DMS53 treated with DMSO at 0.1 percent for 48 hours (cell line): Measurements from ENCODE around the gene OR10A2.
"Not testable (repeated sequence)": the region's sequence is repeated elsewhere in the genome, so short reads cannot be mapped to it uniquely, and the experiment has no call there.

Experiments used
- DNase-seq: peaks from one replicate; lab custom pipeline; 2025; ENCODE audit not compliant: unreplicated experiment; lab: John Stamatoyannopoulos, UW

OR10A2 gene, protein sequence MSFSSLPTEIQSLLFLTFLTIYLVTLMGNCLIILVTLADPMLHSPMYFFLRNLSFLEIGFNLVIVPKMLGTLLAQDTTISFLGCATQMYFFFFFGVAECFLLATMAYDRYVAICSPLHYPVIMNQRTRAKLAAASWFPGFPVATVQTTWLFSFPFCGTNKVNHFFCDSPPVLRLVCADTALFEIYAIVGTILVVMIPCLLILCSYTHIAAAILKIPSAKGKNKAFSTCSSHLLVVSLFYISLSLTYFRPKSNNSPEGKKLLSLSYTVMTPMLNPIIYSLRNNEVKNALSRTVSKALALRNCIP

DNA sequence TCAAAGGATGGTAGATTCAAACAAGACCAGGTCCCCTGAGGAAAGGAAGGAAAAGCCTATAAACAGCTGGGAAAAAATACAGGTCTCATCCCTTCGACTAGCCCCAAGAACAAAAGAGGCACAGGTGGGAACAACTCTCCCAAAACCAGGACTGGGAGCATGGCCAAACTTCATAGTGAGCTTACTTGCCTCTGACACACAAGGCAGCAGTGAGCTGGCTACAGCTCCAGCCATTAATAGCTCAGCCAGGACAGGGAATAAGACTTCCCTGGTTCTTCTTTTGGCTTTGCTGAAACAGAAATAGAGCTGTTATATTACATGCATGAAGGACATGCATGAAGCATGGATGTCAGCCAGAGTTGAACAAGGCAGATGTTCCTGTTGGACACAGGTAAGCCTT lies at the start of gene OR10A2:
Gene OR10A2, plus strand, starts transcription at position 97 of the 400 bp plus-strand sequence. CDS start 6,698 bp downstream, outside the sequence.
- no peak for DNase-seq

DNA sequence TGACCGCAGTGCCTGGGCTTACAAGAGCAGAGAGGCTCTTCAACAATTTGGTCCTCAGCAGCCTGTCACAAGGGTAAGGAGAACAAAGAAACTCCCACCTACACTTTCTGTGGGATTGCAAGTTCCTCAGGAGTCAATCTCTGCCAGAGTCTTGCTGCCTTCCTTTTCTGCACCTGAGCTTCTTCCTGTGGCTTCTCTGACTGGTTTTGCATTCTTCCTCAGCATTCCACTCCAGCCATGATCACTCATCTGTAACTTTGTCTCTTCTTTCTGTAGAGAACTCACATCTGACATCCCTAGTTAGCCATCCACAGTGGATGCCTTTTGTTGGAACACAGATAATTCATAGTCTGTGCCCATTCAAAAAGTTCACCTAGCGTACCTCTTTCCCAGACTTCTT lies 49.2 kb upstream of the OR10A2 start:
- no peak for DNase-seq

DNA sequence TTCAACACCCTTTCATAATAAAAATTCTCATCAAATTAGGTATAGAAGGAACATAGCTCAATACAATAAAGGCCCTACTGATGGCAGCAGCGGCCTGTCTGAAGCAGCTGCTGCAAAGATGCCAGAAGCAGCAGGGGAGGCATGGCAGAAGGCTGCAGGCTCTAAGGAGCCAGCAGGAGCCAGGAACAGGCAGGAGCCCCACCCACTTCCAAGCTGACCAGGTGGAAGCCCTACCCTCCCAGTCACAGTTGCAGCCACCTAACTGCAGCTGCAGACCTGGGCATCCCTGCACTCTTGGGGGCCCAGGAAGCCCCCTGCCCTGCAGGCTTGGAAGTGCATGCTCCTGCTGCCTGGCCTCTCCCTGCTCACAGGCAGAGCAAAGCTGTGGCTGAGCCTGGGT lies 45.2 kb upstream of the OR10A2 start:
- DNase-seq, result no peak

DNA sequence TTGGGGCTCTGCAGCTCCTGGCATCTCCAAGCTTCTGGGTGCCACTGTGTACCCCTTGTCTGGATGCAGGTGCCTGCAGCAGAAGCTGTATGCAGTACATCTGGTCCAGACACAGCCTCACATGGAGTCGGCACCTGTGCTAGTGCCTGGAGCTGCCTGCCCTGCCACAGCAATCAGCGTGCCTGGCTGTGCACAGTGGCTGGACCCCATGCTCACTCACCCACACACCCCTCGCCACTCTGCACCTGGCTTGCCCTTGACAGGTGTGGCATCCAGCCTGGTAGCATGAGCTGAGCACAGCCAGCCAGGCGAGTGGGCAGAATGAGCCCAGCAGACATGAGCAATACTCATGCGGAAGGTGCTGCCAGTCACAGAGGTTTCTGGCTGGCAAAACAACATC lies 43.9 kb upstream of the OR10A2 start:
- DNase-seq, result no peak

DNA sequence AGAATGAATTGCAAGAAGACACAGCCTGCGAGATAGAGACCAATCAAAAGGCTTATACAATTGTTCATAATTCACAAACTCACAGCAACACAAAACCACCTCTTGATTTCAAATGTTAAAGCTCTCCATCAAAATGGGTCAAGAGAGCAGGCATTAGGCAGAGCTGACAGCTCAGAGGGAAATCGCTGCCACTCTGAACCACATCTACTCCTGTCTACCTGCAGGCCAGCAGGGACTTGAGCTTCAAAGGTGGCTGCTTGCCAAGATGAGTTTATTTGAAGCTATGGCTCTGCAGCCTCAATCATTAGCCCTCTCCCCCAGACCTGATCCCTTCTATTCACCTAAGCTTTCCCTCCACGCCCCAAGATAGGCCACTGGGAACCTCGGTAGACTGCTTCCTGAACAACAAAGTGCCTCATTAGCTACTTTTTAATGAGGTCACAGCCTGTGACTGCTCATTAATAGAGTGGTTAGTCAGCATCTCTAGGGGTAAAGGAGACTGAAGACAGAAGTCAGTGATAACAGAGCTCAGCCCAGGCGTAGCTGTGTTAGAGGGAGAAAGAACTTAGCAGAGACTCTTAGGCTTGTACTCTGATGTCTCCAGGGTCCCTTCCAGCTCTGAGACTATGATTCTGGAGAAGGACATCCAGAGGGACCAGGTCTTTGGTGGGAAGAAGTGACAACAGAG lies 38.6 kb upstream of the OR10A2 start:
- no peak for DNase-seq

DNA sequence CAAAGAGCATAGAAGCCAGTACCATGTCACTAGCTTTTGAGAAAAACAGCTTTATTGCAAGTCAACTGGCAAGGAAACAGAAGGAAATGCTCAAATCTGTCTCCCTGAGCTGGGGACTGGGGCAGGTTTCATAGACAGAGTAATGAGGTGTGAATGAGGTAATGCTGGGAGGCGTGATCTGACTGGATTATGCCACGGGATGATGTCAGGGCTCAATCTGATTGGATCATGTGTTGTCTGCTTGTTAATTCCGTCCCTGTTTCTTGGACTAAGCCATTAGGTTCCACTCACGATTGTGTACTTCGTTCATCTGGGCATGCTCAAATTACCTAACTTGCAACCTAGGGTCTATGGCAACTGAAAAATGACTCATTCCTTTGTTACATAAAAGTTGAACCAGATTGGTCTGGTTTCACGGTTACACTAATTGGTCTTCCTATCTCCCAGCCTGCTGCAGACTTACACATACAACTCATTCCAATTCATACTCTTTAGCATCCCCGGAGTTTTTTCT lies 37.6 kb upstream of the OR10A2 start:
- peak; percentile 76 for DNase-seq

DNA sequence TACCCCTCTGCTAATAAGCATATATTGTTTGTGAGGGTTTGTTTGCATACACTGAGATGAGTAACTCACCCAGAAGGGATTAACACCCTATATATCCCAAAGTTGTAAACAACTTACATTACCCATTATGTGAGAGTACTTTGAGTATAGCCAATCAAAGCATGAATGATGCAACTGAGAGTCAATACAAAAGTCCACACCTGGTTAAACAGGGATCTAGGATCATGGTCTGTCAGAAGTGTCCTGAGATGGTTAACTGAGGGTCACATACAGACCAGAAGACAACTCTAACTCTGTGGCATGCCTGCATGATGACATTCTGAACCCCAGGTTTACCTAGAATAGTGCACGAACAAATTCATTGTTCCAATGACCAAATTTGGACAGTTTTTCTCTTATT lies 34.8 kb upstream of the OR10A2 start:
- DNase-seq, result peak; percentile 77

DNA sequence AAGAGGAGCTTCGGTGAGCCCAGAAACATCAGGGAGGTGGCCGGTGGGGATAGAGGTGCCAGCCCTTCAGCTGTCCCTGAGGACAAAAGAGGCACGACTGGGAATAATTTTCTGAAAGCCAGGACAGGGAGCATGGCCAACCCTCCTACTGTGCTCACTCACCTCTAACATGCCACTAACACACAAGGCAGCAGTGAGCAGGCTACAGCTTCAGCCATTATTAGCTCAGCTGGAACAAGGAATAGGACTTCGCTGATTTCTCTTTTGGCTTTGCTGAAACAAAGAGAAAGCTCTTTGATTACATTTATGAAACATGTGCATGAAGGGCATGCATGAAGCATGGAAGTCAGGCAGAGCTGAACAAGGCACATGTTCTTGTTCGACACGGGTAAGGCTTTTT lies 29.5 kb upstream of the OR10A2 start:
- no peak for DNase-seq

DNA sequence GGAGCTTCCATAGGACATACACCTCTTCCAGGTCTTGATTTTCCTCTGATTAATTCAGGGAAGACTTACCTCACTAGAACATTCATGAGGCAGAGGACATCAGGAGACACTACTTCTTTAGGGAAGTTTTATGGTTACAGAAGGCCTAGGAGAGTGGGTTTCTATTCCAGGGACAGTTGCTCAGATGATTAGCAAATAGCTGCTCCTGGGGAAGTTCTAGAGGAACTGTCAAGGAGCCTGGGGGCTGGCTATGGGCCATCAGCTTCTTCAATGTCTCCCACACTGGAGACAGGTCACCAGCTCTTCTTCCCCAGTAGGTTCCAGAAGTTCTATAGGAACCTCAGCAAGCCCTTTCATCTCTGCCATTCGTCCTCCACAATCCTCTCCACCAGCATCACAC lies 28.8 kb upstream of the OR10A2 start:
- DNase-seq, result no peak

DNA sequence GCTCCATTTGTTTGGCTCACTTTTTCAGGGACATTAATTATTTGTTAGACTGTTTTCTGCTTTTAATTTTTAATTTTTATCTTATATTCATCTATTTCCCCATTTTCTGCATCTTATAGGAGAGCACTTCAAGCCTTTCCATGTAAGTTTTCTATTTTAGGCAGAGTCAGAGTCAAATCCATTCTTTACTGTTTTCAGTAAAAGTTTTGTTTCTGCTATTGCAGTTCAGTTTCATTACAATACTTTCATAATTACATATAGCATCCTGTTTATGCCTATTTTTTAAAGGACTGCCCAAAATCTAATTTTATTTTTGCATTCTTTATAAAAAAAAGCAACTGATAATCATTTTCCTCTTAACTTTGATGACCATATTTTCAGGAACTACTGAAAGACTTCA lies 21.2 kb upstream of the OR10A2 start:
- no peak for DNase-seq

DNA sequence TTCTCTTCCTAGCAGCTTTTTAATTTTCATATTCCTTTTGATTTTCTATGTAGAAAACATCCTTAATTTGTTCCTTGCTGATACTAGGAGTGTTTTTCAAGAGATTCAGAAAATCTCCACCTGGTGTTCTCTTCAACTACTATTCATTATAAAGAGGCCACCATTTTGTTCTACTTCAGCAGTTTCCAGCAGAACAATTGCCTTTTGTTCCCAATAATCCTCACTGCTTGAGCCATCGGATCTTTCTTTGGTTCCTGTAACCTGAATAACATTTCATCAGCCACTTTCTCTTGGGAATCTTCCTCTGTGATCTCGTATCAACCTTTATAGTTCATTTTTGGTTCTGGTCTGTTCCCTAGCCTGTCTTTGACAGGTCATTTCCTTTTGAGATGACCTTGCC lies 19.2 kb upstream of the OR10A2 start:
- DNase-seq, result peak; percentile 37

DNA sequence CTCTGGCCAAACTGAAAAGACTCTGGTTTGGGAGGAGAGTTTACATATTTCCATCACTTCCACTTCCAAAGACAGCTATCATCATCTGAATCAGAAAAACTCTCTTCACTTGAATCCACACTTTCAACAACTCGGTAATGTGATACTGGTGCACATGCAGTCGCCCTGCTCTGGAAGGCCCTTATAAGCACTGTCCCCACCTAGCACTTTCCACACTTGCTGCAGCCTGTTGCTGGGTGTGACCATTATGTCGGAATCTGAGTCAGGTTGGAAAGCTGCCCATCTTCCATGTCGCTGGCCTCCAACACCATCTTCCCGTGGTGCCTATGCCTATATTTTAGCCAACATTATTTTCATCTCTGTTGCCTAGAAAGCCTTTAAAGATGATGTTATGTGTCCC lies 18.5 kb upstream of the OR10A2 start:
- peak; percentile 84 for DNase-seq

DNA sequence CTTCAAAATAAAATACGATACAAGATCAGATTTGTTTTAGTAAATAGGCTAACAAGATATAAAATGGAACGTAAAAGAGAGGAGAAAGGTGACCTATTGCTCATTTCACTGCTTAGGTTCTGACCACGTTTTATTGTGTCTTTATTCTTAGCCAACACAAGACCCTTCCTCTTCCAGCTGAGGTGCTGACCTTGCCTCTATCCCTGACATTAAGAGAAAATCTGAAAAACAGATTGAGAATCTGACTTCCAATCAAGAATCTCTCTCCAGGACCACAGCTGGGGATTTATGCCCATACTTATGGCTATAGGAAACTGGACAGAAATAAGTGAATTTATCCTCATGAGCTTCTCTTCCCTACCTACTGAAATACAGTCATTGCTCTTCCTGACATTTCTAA lies 17.5 kb upstream of the OR10A2 start, which contains the start of gene OR10A5:
Gene OR10A5, plus strand, starts transcription at position 301 of the 400 bp plus-strand sequence. Its CDS starts 0 bp downstream, at position 301.
- DNase-seq, result no peak

DNA sequence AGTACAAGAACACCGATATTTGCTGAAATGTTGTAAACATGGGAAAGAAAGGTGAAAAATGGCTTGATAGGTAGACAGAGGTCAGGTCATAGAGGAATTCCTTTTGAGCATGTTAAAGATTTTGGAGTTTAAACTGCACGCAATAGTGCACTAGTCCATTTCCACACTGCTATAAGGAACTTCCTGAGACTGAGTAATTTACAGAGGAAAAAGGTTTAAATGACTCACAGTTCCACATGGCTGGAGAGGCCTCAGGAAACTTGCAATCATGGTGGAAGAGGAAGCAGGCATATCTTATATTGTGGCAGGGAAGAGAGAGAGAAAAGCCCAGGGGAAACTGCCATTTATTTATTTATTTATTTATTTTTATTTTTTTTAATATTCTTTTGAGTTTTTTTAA lies 12.3 kb upstream of the OR10A2 start:
- no peak for DNase-seq

DNA sequence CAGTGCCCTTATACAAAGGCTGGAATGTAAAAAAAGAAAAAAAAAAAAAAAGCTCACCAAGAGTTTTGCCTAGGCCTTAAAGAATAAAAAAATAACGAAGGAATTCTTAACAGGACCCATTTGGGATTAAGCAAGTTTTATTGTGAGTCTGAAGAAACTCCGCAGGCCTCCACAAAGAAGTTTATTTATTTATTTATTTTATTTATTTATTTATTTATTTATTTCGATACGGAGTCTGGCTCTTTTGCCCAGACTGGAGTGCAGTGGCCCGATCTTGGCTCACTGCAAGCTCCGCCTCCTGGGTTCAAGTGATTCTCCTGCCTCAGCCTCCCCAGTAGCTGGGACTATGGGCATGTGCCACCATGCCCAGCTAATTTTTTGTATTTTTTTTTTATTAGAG lies 8.1 kb upstream of the OR10A2 start:
- DNase-seq, result not testable (repeated sequence)

DNA sequence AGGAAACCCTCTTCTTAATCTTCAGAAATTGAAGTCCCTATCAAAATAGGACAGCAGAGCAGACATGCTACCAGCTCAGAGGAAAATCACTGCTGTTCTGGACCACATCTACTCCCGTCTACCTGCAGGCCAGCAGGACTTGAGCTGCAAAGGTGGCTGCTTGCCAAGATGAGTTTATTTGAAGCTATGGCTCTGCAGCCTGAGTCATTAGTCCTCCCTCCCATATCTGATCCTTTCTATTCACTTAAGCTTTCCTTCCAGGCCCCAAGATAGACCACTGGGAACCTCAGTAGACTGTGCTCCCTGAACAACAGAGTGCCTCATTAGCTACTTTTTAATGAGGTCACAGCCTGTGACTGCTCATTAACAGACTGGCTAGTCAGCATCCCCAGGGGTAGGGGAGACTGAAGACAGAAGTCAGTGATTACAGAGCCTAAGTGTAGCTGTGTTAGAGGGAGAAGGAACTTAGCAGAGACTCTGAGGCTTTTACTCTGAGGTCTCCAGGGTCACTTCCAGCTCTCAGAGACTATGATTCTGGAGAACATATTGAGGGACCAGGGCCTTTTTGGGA lies 6.8 kb upstream of the OR10A2 start:
- peak; percentile 43 for DNase-seq

DNA sequence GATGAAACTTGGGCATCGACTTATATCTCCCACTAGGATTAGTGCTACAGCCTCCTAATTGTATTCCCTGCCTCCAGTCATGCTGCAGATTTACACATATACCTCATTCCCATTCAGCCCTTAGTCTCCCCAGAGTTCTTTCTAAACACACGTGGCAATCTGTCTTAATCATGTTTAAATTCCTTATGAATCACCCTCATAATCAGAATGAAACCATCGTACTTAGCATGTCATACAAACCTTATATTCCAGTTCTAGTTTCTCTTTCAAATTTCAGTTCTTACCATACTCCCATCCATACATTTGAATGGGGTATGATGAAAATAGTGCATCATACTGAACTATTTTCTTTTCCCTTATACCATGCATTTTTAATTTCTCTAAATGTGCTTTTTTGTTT lies 6.0 kb upstream of the OR10A2 start:
- no peak for DNase-seq

DNA sequence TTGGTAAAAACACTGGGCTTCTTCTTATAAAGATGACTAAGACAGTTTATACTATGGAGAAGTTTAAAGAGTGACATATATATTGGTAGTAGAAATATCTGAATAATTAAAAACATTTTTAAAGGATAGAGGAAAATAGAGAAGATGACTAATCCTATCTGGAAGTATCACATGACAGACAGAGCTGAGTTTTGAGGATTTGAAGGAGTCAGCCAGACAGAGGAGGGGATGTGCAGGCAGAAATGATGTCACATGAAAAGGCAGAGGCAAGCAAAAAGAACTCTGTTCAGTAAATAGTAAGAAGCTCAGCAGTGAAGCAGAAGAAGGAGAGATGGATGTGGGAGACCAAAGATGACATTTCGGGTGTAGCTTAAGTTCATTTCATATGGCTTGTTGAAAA lies 1.6 kb downstream of the OR10A2 start:
- DNase-seq, result no peak

DNA sequence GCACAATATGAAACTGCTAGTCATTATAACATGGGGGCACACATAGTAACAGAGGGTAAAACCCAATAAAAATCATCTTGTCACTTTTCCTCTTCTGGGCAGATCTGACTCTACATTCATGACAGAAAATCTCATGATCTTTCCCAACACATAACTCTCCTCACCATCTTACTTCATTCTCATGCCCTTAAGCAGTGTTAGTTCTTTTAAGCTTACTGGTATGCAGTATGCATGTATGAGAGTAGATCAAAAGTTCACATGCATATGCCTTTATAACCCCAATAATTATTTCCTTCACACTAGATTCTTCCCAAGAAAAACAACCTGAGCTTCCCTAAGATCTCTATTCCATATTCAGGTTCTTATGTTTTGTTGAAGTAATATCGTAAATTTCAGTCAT lies 8.4 kb downstream of the OR10A2 start:
- DNase-seq, result no peak

DNA sequence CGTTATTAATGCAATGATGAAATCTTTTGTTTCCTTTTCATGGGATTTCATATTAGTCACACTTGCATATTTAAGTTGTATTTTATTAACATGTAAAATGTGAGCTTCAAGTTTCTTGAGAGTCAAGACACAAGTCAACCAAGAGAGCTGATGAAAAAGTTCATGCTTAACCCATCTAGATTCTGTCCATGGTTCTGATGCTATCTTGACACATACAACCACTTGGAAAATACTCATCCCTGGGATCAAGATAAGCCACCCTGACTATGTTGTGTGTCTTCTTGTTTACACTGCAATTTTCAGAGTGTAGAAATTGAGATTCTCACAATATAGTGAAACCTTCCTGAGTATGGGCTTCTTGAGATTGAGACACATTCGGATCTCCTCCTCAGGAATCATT lies 12.9 kb downstream of the OR10A2 start:
- DNase-seq, result no peak

DNA sequence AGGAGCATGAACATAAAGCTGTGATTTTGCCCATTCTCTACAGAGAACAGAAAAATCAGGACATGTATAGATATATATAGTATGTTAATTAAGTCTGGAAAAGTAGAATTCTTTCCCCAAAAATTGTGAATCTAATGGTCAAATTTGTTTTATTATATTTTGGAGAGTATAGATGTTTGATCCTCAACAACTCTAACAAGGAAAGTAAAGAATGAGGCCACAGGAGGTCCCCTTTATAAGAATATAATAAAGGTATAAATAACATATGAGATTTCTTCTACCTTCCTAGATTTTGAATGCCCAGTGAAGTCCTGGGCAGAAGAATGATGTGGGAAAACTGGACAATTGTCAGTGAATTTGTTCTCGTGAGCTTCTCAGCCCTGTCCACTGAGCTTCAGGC lies 13.5 kb downstream of the OR10A2 start, which contains the start of gene OR10A4:
Gene OR10A4, plus strand, starts transcription at position 301 of the 400 bp plus-strand sequence. Its CDS starts 23 bp downstream, at position 324.
- no peak for DNase-seq

DNA sequence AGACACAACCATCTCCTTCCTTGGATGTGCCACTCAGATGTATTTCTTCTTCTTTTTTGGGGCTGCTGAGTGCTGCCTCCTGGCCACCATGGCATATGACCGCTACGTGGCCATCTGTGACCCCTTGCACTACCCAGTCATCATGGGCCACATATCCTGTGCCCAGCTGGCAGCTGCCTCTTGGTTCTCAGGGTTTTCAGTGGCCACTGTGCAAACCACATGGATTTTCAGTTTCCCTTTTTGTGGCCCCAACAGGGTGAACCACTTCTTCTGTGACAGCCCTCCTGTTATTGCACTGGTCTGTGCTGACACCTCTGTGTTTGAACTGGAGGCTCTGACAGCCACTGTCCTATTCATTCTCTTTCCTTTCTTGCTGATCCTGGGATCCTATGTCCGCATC lies 14.1 kb downstream of the OR10A2 start:
- no peak for DNase-seq
